ENCODE measurements around the gene UPK2. TPM values are rescaled to one million over a fixed set of nuclear protein-coding genes. Genes with fewer than 3 reads are reported as not detected.

The UPK2 gene
- total RNA-seq, 1 experiment from 2014 or later, result 0.21 TPM

Other genes starting within 250 kb of the UPK2 start
- 72.1 and 118 TPM in 2 replicates for gene DDX6, start 165.1 kb upstream of the UPK2 start, total RNA-seq (2014; rRNA removed; shearing (Covaris generic))
- 0.04 TPM in 1 of 2 replicates, not detected in the other for gene CXCR5, start 72.4 kb upstream of the UPK2 start, total RNA-seq (2014; rRNA removed; shearing (Covaris generic))
- gene BCL9L, start 30.4 kb upstream of the UPK2 start, total RNA-seq (2014; rRNA removed; shearing (Covaris generic)), result 15.8 and 18.5 TPM in 2 replicates
- not detected in 2 replicates for gene FOXR1, start 15.5 kb downstream of the UPK2 start, total RNA-seq (2014; rRNA removed; shearing (Covaris generic))
- 15.7 and 18.0 TPM in 2 replicates for gene CENATAC, start 41.8 kb downstream of the UPK2 start, total RNA-seq (2014; rRNA removed; shearing (Covaris generic))
- 881 and 959 TPM in 2 replicates for gene RPS25, start 62.0 kb downstream of the UPK2 start, total RNA-seq (2014; rRNA removed; shearing (Covaris generic))
- gene TRAPPC4, start 62.5 kb downstream of the UPK2 start, total RNA-seq (2014; rRNA removed; shearing (Covaris generic)), result 78.3 and 98.2 TPM in 2 replicates
- 53.2 and 54.5 TPM in 2 replicates for gene SLC37A4, start 74.6 kb downstream of the UPK2 start, total RNA-seq (2014; rRNA removed; shearing (Covaris generic))
- 183 and 200 TPM in 2 replicates for gene HYOU1, start 100.9 kb downstream of the UPK2 start, total RNA-seq (2014; rRNA removed; shearing (Covaris generic))
- gene VPS11, start 111.5 kb downstream of the UPK2 start, total RNA-seq (2014; rRNA removed; shearing (Covaris generic)), result 17.5 and 21.9 TPM in 2 replicates
- gene HMBS, start 128.6 kb downstream of the UPK2 start, total RNA-seq (2014; rRNA removed; shearing (Covaris generic)), result 12.2 and 14.3 TPM in 2 replicates
- 30.7 and 44.3 TPM in 2 replicates for gene DPAGT1, start 145.6 kb downstream of the UPK2 start, total RNA-seq (2014; rRNA removed; shearing (Covaris generic))
- 4.8 and 7.0 TPM in 2 replicates for gene C2CD2L, start 151.0 kb downstream of the UPK2 start, total RNA-seq (2014; rRNA removed; shearing (Covaris generic))
- gene HINFP, start 165.3 kb downstream of the UPK2 start, total RNA-seq (2014; rRNA removed; shearing (Covaris generic)), result 21.2 and 33.2 TPM in 2 replicates
- gene ABCG4, start 192.8 kb downstream of the UPK2 start, total RNA-seq (2014; rRNA removed; shearing (Covaris generic)), result 0.31 and 0.37 TPM in 2 replicates
- gene NLRX1, start 212.4 kb downstream of the UPK2 start, total RNA-seq (2014; rRNA removed; shearing (Covaris generic)), result 34.0 and 44.0 TPM in 2 replicates
- not detected in 2 replicates for gene NHERF4, start 229.2 kb downstream of the UPK2 start, total RNA-seq (2014; rRNA removed; shearing (Covaris generic))